Measurements from ENCODE around the gene CMTM4. TPM values are rescaled to one million over a fixed set of nuclear protein-coding genes. Genes with fewer than 3 reads are reported as not detected.

CMTM4 gene
- total RNA-seq, 4 donors from 2014 or later, result 12.1 to 16.0 (median 13.0) TPM

GRCh38 chr16:66705790-66706505 lies 9.4 kb upstream of the CMTM4 start:
- no peak for TF ChIP-seq CTCF (IDR thresholded peaks at IDR 0.05; ENCODE audit: low read depth)

- TF ChIP-seq CTCF (IDR thresholded peaks at IDR 0.05; ENCODE audit: low read depth), result no peak
Measured at GRCh38 chr16:66703406-66704215, 7.1 kb upstream of the CMTM4 start.

- no peak for TF ChIP-seq CTCF (IDR thresholded peaks at IDR 0.05; ENCODE audit: low read depth)
Measured at GRCh38 chr16:66701516-66701915, 5.0 kb upstream of the CMTM4 start.

- TF ChIP-seq CTCF (IDR thresholded peaks at IDR 0.05; ENCODE audit: low read depth), result no peak
Measured at GRCh38 chr16:66701026-66701425, 4.5 kb upstream of the CMTM4 start.

- no peak for TF ChIP-seq CTCF (IDR thresholded peaks at IDR 0.05; ENCODE audit: low read depth)
Measured at GRCh38 chr16:66699898-66700297, 3.4 kb upstream of the CMTM4 start.

GRCh38 chr16:66698046-66698445 lies 1.5 kb upstream of the CMTM4 start:
- TF ChIP-seq CTCF (IDR thresholded peaks at IDR 0.05; ENCODE audit: low read depth), result no peak

GRCh38 chr16:66695935-66696668 lies 441 bp downstream of the CMTM4 start:
- TF ChIP-seq CTCF (IDR thresholded peaks at IDR 0.05; ENCODE audit: low read depth), result no peak

All from subcutaneous adipose tissue (tissue), 4 donors.